ENCODE data around the gene SPATS2L. TPM values are rescaled to one million over a fixed set of nuclear protein-coding genes. Genes with fewer than 3 reads are reported as not detected.

The SPATS2L gene
- polyA plus RNA-seq, 2 of the 4 experiments (the other 2 are of a cell fraction), result 85.2 to 202 TPM

DNA sequence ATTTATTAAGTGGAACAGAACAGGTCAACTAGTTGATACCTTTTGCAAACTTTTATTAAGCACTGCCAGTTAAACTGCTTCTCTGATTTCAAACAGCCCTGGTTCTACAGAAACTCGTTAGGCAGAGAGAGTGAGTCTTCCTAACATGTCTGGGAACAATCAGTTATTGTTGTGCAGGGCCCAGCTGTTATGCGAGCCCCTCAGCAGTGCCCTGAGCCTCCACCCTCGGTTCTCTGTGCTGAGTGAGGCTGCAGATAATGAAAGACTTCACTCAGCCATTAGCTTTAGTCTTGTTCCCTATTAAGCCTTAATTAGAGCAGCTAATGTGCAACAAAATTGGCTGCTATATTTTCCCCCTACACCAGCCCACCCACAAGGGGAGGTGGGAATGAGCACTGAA is 163.7 kb downstream of the SPATS2L start:
- peak overlapping the region in 1 of 2 experiments; percentile 13; a peak in 2 of 6 replicates for H3K27ac ChIP-seq
- POLR2A ChIA-PET, result no interaction called here
- no peaks in the 10 kb centered on the region for H3K4me1 ChIP-seq
- H3K9me3 ChIP-seq, result no peaks in the 10 kb centered on the region
- DNase-seq (ENCODE audit: low read depth in 1 of 2, low spot score in 1 of 2), result no peak
- FAIRE-seq, result no peak
- 85% methylated on average over 3 of the region's 3 CpGs for WGBS (ENCODE audit: missing lambda C conversion rate)
- CTCF ChIA-PET, result interaction anchor here (0.5 to 6.4 kb wide), 18 partner anchors 13 to 500 kb away, joined by 3 to 76 read pairs (median 8); no protein-coding TSS in a partner anchor
- no peak for ATAC-seq
- TF ChIP-seq CHD2 (IDR thresholded peaks at IDR 0.05; ENCODE audit: low read length, partially characterized antibody), result no peak
- TF ChIP-seq HEYL (CRISPR knock-in tag; IDR thresholded peaks at IDR 0.05), result no peak
- TF ChIP-seq ZC3H11A (IDR thresholded peaks at IDR 0.05), result no peak
- no peak for TF ChIP-seq TP53 (CRISPR knock-in tag; IDR thresholded peaks at IDR 0.05)
- no peak for TF ChIP-seq CHD4 (IDR thresholded peaks at IDR 0.05; ENCODE audit: borderline replicate concordance)
- no peak for TF ChIP-seq ZFP36 (IDR thresholded peaks at IDR 0.05; ENCODE audit: borderline replicate concordance, partially characterized antibody)
- TF ChIP-seq MYC (IDR thresholded peaks at IDR 0.05; ENCODE audit: borderline replicate concordance, low read length), result no peak
- TF ChIP-seq RAD21 (conservative IDR thresholded peaks at IDR 0.05 in 1 of 2, IDR thresholded peaks at IDR 0.05 in 1 of 2), result no peak
- TF ChIP-seq GATA3 (IDR thresholded peaks at IDR 0.05; ENCODE audit: borderline replicate concordance), result no peak
- TF ChIP-seq HDAC2 (IDR thresholded peaks at IDR 0.05), result no peak
- TF ChIP-seq, protein P1, sequence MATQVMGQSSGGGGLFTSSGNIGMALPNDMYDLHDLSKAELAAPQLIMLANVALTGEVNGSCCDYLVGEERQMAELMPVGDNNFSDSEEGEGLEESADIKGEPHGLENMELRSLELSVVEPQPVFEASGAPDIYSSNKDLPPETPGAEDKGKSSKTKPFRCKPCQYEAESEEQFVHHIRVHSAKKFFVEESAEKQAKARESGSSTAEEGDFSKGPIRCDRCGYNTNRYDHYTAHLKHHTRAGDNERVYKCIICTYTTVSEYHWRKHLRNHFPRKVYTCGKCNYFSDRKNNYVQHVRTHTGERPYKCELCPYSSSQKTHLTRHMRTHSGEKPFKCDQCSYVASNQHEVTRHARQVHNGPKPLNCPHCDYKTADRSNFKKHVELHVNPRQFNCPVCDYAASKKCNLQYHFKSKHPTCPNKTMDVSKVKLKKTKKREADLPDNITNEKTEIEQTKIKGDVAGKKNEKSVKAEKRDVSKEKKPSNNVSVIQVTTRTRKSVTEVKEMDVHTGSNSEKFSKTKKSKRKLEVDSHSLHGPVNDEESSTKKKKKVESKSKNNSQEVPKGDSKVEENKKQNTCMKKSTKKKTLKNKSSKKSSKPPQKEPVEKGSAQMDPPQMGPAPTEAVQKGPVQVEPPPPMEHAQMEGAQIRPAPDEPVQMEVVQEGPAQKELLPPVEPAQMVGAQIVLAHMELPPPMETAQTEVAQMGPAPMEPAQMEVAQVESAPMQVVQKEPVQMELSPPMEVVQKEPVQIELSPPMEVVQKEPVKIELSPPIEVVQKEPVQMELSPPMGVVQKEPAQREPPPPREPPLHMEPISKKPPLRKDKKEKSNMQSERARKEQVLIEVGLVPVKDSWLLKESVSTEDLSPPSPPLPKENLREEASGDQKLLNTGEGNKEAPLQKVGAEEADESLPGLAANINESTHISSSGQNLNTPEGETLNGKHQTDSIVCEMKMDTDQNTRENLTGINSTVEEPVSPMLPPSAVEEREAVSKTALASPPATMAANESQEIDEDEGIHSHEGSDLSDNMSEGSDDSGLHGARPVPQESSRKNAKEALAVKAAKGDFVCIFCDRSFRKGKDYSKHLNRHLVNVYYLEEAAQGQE (IDR thresholded peaks at IDR 0.05), result no peak
- TF ChIP-seq CEBPB (IDR thresholded peaks at IDR 0.05), result no peak
- no peak for TF ChIP-seq FOSB (CRISPR knock-in tag; IDR thresholded peaks at IDR 0.05)
- no peak for TF ChIP-seq RNF2 (IDR thresholded peaks at IDR 0.05; ENCODE audit: borderline replicate concordance, low read depth)
- TF ChIP-seq, protein P2, sequence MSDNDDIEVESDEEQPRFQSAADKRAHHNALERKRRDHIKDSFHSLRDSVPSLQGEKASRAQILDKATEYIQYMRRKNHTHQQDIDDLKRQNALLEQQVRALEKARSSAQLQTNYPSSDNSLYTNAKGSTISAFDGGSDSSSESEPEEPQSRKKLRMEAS (IDR thresholded peaks at IDR 0.05), result no peak
- TF ChIP-seq, protein P3, sequence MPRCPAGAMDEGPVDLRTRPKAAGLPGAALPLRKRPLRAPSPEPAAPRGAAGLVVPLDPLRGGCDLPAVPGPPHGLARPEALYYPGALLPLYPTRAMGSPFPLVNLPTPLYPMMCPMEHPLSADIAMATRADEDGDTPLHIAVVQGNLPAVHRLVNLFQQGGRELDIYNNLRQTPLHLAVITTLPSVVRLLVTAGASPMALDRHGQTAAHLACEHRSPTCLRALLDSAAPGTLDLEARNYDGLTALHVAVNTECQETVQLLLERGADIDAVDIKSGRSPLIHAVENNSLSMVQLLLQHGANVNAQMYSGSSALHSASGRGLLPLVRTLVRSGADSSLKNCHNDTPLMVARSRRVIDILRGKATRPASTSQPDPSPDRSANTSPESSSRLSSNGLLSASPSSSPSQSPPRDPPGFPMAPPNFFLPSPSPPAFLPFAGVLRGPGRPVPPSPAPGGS (IDR thresholded peaks at IDR 0.05), result no peak
- no peak for TF ChIP-seq ZNF302 (CRISPR knock-in tag; IDR thresholded peaks at IDR 0.05)
- no peak for TF ChIP-seq RARB (CRISPR knock-in tag; IDR thresholded peaks at IDR 0.05)
- no peak for TF ChIP-seq FOSL2 (IDR thresholded peaks at IDR 0.05)
- no peak for TF ChIP-seq FOSL2 (CRISPR knock-in tag; IDR thresholded peaks at IDR 0.05)
- no peak for TF ChIP-seq PHF8 (IDR thresholded peaks at IDR 0.05; ENCODE audit: borderline replicate concordance, low read depth)
- H3K4me3 ChIP-seq, result no peak overlapping the region
- H3K4me2 ChIP-seq, result no peak overlapping the region

DNA sequence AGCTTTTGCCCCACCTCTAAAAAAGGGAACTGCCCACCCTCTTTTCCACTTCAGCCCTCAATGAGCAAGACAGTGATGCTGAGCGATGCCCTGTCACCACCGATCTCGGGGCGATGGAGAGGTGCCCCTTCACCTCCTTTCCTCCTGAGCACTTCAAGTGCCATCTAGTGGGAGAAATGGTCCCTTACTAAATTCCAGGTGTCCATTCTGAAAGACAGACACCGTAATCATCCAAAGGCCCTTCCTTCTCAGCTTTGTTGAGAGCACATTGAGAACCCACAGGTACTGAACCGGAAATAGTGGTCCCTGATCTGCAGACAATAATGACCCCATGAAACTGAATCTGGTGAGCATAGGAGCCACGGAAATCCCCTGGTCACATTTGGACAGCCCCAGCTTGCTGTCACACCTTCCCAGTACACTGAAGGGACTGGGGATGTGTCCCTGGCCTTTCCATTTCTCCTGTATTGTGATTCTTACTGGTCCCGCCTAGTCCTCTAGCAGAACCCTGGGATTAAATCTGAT is 164.9 kb downstream of the SPATS2L start:
- CTCF ChIA-PET, result interaction anchor here (0.6 to 6.4 kb wide), 39 partner anchors 10 to 1842 kb away, joined by 3 to 76 read pairs (median 4); no protein-coding TSS in a partner anchor
- Histone ChIP-seq H3K27ac (peak overlapping the region; percentile 22 to 56; a peak in 4 of 6 replicates), H3K4me3 (no peak overlapping the region), H3K4me1 (no peaks in the 10 kb centered on the region), H3K4me2 (no peak overlapping the region), H3K9me3 (no peaks in the 10 kb centered on the region)
- DNase-seq (ENCODE audit: low read depth in 1 of 2, low spot score in 1 of 2), result peak; percentile 57 to 61
- POLR2A ChIA-PET, result no interaction called here
- ATAC-seq, result peak; percentile 82 to 89
- 40% methylated on average over 8 of the region's 8 CpGs for WGBS (ENCODE audit: missing lambda C conversion rate)
- no peak for FAIRE-seq
- TF ChIP-seq, protein P4, sequence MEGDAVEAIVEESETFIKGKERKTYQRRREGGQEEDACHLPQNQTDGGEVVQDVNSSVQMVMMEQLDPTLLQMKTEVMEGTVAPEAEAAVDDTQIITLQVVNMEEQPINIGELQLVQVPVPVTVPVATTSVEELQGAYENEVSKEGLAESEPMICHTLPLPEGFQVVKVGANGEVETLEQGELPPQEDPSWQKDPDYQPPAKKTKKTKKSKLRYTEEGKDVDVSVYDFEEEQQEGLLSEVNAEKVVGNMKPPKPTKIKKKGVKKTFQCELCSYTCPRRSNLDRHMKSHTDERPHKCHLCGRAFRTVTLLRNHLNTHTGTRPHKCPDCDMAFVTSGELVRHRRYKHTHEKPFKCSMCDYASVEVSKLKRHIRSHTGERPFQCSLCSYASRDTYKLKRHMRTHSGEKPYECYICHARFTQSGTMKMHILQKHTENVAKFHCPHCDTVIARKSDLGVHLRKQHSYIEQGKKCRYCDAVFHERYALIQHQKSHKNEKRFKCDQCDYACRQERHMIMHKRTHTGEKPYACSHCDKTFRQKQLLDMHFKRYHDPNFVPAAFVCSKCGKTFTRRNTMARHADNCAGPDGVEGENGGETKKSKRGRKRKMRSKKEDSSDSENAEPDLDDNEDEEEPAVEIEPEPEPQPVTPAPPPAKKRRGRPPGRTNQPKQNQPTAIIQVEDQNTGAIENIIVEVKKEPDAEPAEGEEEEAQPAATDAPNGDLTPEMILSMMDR (IDR thresholded peaks at IDR 0.05), result peak; percentile 81
- TF ChIP-seq SMC3 (IDR thresholded peaks at IDR 0.05) (peak; percentile 88), TP53 (CRISPR knock-in tag; IDR thresholded peaks at IDR 0.05) (no peak), RAD21 (conservative IDR thresholded peaks at IDR 0.05 in 1 of 2, IDR thresholded peaks at IDR 0.05 in 1 of 2) (peak; percentile 86 to 88), EHF (CRISPR knock-in tag; IDR thresholded peaks at IDR 0.05) (no peak), MAFK (IDR thresholded peaks at IDR 0.05; ENCODE audit: partially characterized antibody) (no peak), PHF8 (IDR thresholded peaks at IDR 0.05; ENCODE audit: borderline replicate concordance, low read depth) (no peak)
- TF ChIP-seq, protein P5, sequence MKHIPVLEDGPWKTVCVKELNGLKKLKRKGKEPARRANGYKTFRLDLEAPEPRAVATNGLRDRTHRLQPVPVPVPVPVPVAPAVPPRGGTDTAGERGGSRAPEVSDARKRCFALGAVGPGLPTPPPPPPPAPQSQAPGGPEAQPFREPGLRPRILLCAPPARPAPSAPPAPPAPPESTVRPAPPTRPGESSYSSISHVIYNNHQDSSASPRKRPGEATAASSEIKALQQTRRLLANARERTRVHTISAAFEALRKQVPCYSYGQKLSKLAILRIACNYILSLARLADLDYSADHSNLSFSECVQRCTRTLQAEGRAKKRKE (CRISPR knock-in tag; IDR thresholded peaks at IDR 0.05; ENCODE audit: low read depth), result no peak

Data from A549 (cell line).